A549 treated with CORT108297 at 1 μM for 4 hours (cell line): ENCODE results near the gene IRX6. TPM values are rescaled to one million over a fixed set of nuclear protein-coding genes. Genes with fewer than 3 reads are reported as not detected.

ENCODE experiments used
- total RNA-seq: library from RNA; stranded (reverse); fragments of 200-300 nt; extraction: Qiagen RNA extraction; gene quantifications from 5 replicates; pipeline ENCODE4 v1.2.3, GENCODE V29; 2022

Gene IRX6
- total RNA-seq = 0.02 TPM in 1 of 5 replicates, not detected in the others

GRCh38 chr16:55323637-55324271, at the start of gene IRX6:
Gene IRX6, plus strand, starts transcription at chr16:55324203. Its CDS starts 889 bp downstream, at chr16:55325092.

Other genes with a start within 250 kb of the IRX6 start
- 7.7 to 13.9 TPM (median 10.4 TPM) in 5 replicates for gene MMP2, start 155.0 kb downstream of the IRX6 start, total RNA-seq
- 4.7 to 6.3 TPM (median 5.7 TPM) in 5 replicates for gene LPCAT2, start 184.9 kb downstream of the IRX6 start, total RNA-seq
- not detected in 5 replicates for gene CAPNS2, start 242.5 kb downstream of the IRX6 start, total RNA-seq